K562 (cell line): ENCODE results near the gene ANKRD44. TPM values are rescaled to one million over a fixed set of nuclear protein-coding genes. Genes with fewer than 3 reads are reported as not detected.

Experiments
- ATAC-seq: fragments of 200-7000 bp; cut with Tn5 transposase; 3 replicates; pipeline ENCODE4 v1.9.1; 2020; ENCODE audit warnings: moderate library complexity
- BruUV-seq: library from RNA; stranded (reverse); fragments of 400-500 nt; replicated peaks from 2 replicates; lab custom pipeline; 2021; lab: Mats Ljungman, UMichigan
- CTCF ChIA-PET: fragments of 300-600 bp; formaldehyde crosslinking; extraction: SDS; loops from one replicate; lab custom pipeline; 2021; ENCODE audit warnings: low intra/inter-chr PET ratio; lab: Yijun Ruan, JAX
- POLR2A ChIA-PET: fragments of 300-600, 350-650 bp; sonication (Branson Sonifier 250); formaldehyde crosslinking; extraction: SDS; loops from one replicate; lab custom pipeline; 2021; ENCODE audit warnings: antibody characterized with exemption, inconsistent platforms; lab: Yijun Ruan, JAX
- DNase-seq, 4 experiments: peaks; one replicate each; pipeline versions ENCODE4 v3.0.0 to v3.0.0-alpha.2; 2011 to 2018; ENCODE audit warnings: low spot score in 3 of 4, mixed read lengths in 3 of 4; ENCODE audit errors: extremely low read depth in 1 of 4
- FAIRE-seq: peaks from 2 replicates; lab custom pipeline; 2011; peaks lifted over from hg19 to GRCh38; lab: Jason Lieb, UNC
- H2AFZ ChIP-seq: 2 replicates; pipeline ENCODE4 v1.6.0; 2011; ENCODE audit warnings: low read depth, low read length, control low read depth, inconsistent platforms
- H3K27ac ChIP-seq: fragments of 200-600 bp; 3 replicates; pipeline ENCODE4 v1.8.0; 2011; ENCODE audit warnings: low read depth, mild to moderate bottlenecking, control low read depth, inconsistent platforms, low read length, moderate library complexity, mixed read lengths; ENCODE audit errors: extremely low read depth
- H3K27me3 ChIP-seq, 2 experiments: fragments of 300-600 bp in 1 of 2; 2 replicates in 1 of 2; 3 replicates in 1 of 2; pipeline versions ENCODE4 v1.6.0 to v1.8.0; 2011; ENCODE audit warnings: inconsistent platforms in 2 of 2, low read length in 2 of 2, mild to moderate bottlenecking in 1 of 2, mixed read lengths in 1 of 2, moderate library complexity in 1 of 2; ENCODE audit not compliant: control insufficient read depth in 2 of 2, insufficient read depth in 2 of 2
- H3K36me3 ChIP-seq: fragments of 300-600 bp; 3 replicates; pipeline ENCODE4 v1.8.0; 2011; ENCODE audit warnings: mild to moderate bottlenecking, low read length, inconsistent platforms; ENCODE audit not compliant: control insufficient read depth, insufficient read depth
- H3K4me1 ChIP-seq, 2 experiments: fragments of 200-600 bp in 1 of 2; replicated peaks in 1 of 2; 2 replicates in 1 of 2; 3 replicates in 1 of 2; pipeline versions ENCODE4 v1.5.1 to v1.8.0; 2011; ENCODE audit warnings: inconsistent platforms in 2 of 2, low read length in 2 of 2, mild to moderate bottlenecking in 1 of 2, mixed read lengths in 1 of 2, moderate library complexity in 1 of 2; ENCODE audit not compliant: control insufficient read depth in 2 of 2, insufficient read depth in 2 of 2
- H3K4me2 ChIP-seq: 2 replicates; pipeline ENCODE4 v1.6.1; 2011; ENCODE audit warnings: low read length, control low read depth, inconsistent platforms, mixed read lengths; ENCODE audit not compliant: insufficient read depth
- H3K4me3 ChIP-seq: fragments of 200-600 bp; sonication (generic), shearing (Covaris generic); 2 replicates; pipeline ENCODE4 v1.5.1; 2016; ENCODE audit warnings: control low read depth, inconsistent platforms
- H3K79me2 ChIP-seq: fragments of 200-600 bp; 3 replicates; pipeline ENCODE4 v1.8.0; 2011; ENCODE audit warnings: low read length, inconsistent platforms; ENCODE audit not compliant: control insufficient read depth, insufficient read depth
- H3K9ac ChIP-seq, 2 experiments: 2 replicates each; pipeline versions ENCODE4 v1.6.0 to v1.6.1; 2011; ENCODE audit warnings: low read depth in 2 of 2, low read length in 2 of 2, control low read depth in 1 of 2, inconsistent platforms in 1 of 2, mild to moderate bottlenecking in 1 of 2, mixed read lengths in 1 of 2; ENCODE audit not compliant: insufficient read depth in 1 of 2
- H3K9me1 ChIP-seq: one replicate; pipeline ENCODE4 v1.6.0; 2011; ENCODE audit warnings: inconsistent platforms, mild to moderate bottlenecking, low read length, moderate library complexity; ENCODE audit not compliant: control insufficient read depth, insufficient read depth
- H3K9me3 ChIP-seq: replicated peaks from 2 replicates; pipeline ENCODE4 v1.5.1; 2011; ENCODE audit warnings: low read depth, low read length, inconsistent platforms; ENCODE audit not compliant: control insufficient read depth, insufficient read depth
- H4K20me1 ChIP-seq: replicated peaks from 2 replicates; pipeline ENCODE4 v1.6.1; 2011; ENCODE audit warnings: low read length, inconsistent platforms, mixed read lengths; ENCODE audit not compliant: control insufficient read depth, insufficient read depth
- C11orf30 ChIP-seq: fragments of 450-650 bp; IDR thresholded peaks from 2 replicates; pipeline ENCODE4 v1.6.1; 2016; ENCODE audit warnings: low read depth, mild to moderate bottlenecking
- HMG20B ChIP-seq: fragments of 250-450 bp; sonication (Bioruptor Pico); IDR thresholded peaks from 2 replicates; pipeline ENCODE4 v1.5.0; 2021; ENCODE audit warnings: mild to moderate bottlenecking
- NCOA6 ChIP-seq: fragments of 450-650 bp; IDR thresholded peaks from 2 replicates; pipeline ENCODE4 v1.6.1; 2017; ENCODE audit warnings: mild to moderate bottlenecking
- PURB ChIP-seq: sonication (generic); formaldehyde crosslinking; IDR thresholded peaks from 2 replicates; pipeline ENCODE4 v1.9.0; 2021; ENCODE audit warnings: low read depth, mild to moderate bottlenecking, missing genetic modification reagents
- RBM14 ChIP-seq: fragments of 200-400 bp; formaldehyde crosslinking; IDR thresholded peaks from 2 replicates; pipeline ENCODE4 v1.6.1; 2018; ENCODE audit warnings: low read depth, mild to moderate bottlenecking, low read length, moderate library complexity, borderline replicate concordance; ENCODE audit not compliant: insufficient read depth
- RBM22 ChIP-seq: fragments of 200-400 bp; formaldehyde crosslinking; IDR thresholded peaks from 2 replicates; pipeline ENCODE4 v1.6.1; 2018; ENCODE audit warnings: low read length, low read depth; ENCODE audit not compliant: poor library complexity, severe bottlenecking
- SIRT6 ChIP-seq: IDR thresholded peaks from one replicate; pipeline ENCODE4 v1.6.1; 2012; ENCODE audit warnings: low read depth, mild to moderate bottlenecking, control low read depth, inconsistent platforms, low read length, moderate library complexity
- ZNF695 ChIP-seq: fragments of 450-650 bp; formaldehyde crosslinking; IDR thresholded peaks from 2 replicates; pipeline ENCODE4 v1.4.0; 2020; ENCODE audit warnings: mild to moderate bottlenecking, moderate library complexity
- WGBS: fragments of 100-300 bp; shearing (Covaris generic); methylation state at CpG from one replicate; pipeline ENCODE4 v1.1.6; 2016; ENCODE audit warnings: low coverage, mixed read lengths; ENCODE audit not compliant: insufficient coverage; ENCODE audit errors: missing lambda C conversion rate; 5-methylcytosine and 5-hydroxymethylcytosine counted together
- in situ Hi-C: fragments of 300-500 bp; cut with MboI; formaldehyde crosslinking; loops from 4 replicates; pipeline ENCODE4 v1.15.0; 2018; ENCODE audit warnings: inconsistent platforms, mixed read lengths
- intact Hi-C: fragments of 100-400 bp; cut with micrococcal nuclease; formaldehyde crosslinking; loops from 2 replicates; pipeline ENCODE4 v1.14.2; 2022
- polyA plus RNA-seq, 8 experiments: library from polyadenylated mRNA; depleted of rRNA in 4 of 8; stranded (reverse) in 5 of 8; unstranded in 3 of 8; fragments of >200 nt; fragmentation: Nextera tagmentation in 2 of 8; fragmentation: Illumina TruSeq in 1 of 8; extraction: Ambion mirVana in 2 of 8; extraction: Trizol in 1 of 8; gene quantifications; 2 replicates each; pipeline versions ENCODE4 v1.2.1 to v1.2.3, GENCODE V29; 2011 to 2014; ENCODE audit warnings: inconsistent platforms in 1 of 8, missing spikeins in 1 of 8
- total RNA-seq, 7 experiments: library from RNA; depleted of rRNA in 6 of 7; stranded (reverse); fragments of >200 nt in 6 of 7; fragmentation: Illumina TruSeq in 2 of 7; extraction: Trizol in 2 of 7; gene quantifications; 2 replicates each; pipeline versions ENCODE4 v1.2.1 to v1.2.3, GENCODE V29; 2011 to 2021; ENCODE audit warnings: low replicate concordance in 1 of 7
- TF ChIP-seq, protein P1 (sequence below): sonication (generic); formaldehyde crosslinking; IDR thresholded peaks from 2 replicates; pipeline ENCODE4 v1.8.1; 2023; ENCODE audit warnings: mild to moderate bottlenecking, missing genetic modification reagents
- TF ChIP-seq, protein P2 (sequence below): fragments of 250-450 bp; sonication (Bioruptor Pico); IDR thresholded peaks from 2 replicates; pipeline ENCODE4 v1.8.0; 2022; ENCODE audit warnings: inconsistent platforms
- TF ChIP-seq, protein P3 (sequence below), 2 experiments: IDR thresholded peaks; 2 replicates each; pipeline ENCODE4 v1.6.1; 2011; ENCODE audit warnings: borderline replicate concordance in 1 of 2, control low read depth in 1 of 2, low read depth in 1 of 2, low read length in 1 of 2, mild to moderate bottlenecking in 1 of 2, mixed read lengths in 1 of 2, moderate library complexity in 1 of 2; ENCODE audit not compliant: insufficient read depth in 1 of 2, insufficient read length in 1 of 2, poor library complexity in 1 of 2, severe bottlenecking in 1 of 2; ENCODE audit errors: extremely low read depth in 1 of 2
- TF ChIP-seq, protein P4 (sequence below): fragments of 450-650 bp; IDR thresholded peaks from 2 replicates; pipeline ENCODE4 v1.6.1; 2018; ENCODE audit not compliant: partially characterized antibody

Gene ANKRD44
- total and polyA plus RNA-seq, 9 of the 15 experiments (the other 6 are each of a cell fraction or from before 2014, with no cell fraction given): 0.03 to 0.64 (median 0.07) TPM; not detected in 3

DNA sequence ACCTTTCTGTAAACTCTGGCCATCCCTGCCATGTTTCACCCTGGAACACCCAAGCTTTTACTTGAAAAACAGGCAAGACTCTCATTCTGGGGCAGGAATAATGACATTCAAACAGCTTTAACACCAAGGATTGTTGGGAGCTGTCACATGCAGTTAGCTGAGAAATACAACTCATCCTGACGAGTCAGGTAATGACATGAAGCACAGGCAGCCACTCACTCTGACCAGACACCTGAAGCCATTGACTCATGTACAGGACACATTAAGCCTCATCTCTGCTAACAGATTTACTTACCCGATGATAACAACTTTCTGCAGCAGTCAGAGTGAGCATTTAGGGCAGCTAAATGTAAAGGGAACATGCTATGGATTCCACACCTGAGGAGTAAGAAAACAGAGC, 220.9 kb downstream of the ANKRD44 start:
- Histone ChIP-seq H3K79me2 (no peaks in the 10 kb centered on the region), H3K27ac (no peak overlapping the region), H4K20me1 (no peaks in the 10 kb centered on the region), H2AFZ (no peak overlapping the region), H3K9ac (no peak overlapping the region), H3K9me3 (no peaks in the 10 kb centered on the region), H3K9me1 (no peaks in the 10 kb centered on the region), H3K4me1 (no peaks in the 10 kb centered on the region), H3K36me3 (no peaks in the 10 kb centered on the region), H3K4me3 (no peak overlapping the region), H3K4me2 (no peak overlapping the region), H3K27me3 (peaks cover 0 to 5% of the 10 kb centered on the region in 2 experiments; a peak in 1 of 5 replicates)
- DNase-seq: no peak
- in situ Hi-C loops (no loop called here), intact Hi-C loops (no loop called here)
- no peak for ATAC-seq
- ChIA-PET CTCF (no interaction called here), POLR2A (no interaction called here)
- no TSS peak for BruUV-seq
- no peak for FAIRE-seq
- 0% methylated on average over 1 of the region's 2 CpGs for WGBS
- TF ChIP-seq ZNF695 (CRISPR knock-in tag): no peak
- no peak for TF ChIP-seq RBM14
- TF ChIP-seq PURB (CRISPR knock-in tag): no peak
- TF ChIP-seq, protein P1, sequence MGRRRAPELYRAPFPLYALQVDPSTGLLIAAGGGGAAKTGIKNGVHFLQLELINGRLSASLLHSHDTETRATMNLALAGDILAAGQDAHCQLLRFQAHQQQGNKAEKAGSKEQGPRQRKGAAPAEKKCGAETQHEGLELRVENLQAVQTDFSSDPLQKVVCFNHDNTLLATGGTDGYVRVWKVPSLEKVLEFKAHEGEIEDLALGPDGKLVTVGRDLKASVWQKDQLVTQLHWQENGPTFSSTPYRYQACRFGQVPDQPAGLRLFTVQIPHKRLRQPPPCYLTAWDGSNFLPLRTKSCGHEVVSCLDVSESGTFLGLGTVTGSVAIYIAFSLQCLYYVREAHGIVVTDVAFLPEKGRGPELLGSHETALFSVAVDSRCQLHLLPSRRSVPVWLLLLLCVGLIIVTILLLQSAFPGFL (CRISPR knock-in tag): no peak
- TF ChIP-seq, protein P2, sequence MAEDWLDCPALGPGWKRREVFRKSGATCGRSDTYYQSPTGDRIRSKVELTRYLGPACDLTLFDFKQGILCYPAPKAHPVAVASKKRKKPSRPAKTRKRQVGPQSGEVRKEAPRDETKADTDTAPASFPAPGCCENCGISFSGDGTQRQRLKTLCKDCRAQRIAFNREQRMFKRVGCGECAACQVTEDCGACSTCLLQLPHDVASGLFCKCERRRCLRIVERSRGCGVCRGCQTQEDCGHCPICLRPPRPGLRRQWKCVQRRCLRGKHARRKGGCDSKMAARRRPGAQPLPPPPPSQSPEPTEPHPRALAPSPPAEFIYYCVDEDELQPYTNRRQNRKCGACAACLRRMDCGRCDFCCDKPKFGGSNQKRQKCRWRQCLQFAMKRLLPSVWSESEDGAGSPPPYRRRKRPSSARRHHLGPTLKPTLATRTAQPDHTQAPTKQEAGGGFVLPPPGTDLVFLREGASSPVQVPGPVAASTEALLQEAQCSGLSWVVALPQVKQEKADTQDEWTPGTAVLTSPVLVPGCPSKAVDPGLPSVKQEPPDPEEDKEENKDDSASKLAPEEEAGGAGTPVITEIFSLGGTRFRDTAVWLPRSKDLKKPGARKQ: no peak
- no peak for TF ChIP-seq SIRT6
- no peak for TF ChIP-seq C11orf30
- TF ChIP-seq, protein P3, sequence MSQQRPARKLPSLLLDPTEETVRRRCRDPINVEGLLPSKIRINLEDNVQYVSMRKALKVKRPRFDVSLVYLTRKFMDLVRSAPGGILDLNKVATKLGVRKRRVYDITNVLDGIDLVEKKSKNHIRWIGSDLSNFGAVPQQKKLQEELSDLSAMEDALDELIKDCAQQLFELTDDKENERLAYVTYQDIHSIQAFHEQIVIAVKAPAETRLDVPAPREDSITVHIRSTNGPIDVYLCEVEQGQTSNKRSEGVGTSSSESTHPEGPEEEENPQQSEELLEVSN (IDR thresholded peaks at IDR 0.05; ENCODE audit: borderline replicate concordance in 1 of 2, extremely low read depth in 1 of 2, insufficient read depth in 1 of 2, insufficient read length in 1 of 2, low read depth in 1 of 2, low read length in 1 of 2, poor library complexity in 1 of 2, severe bottlenecking in 1 of 2): no peak
- TF ChIP-seq HMG20B: no peak
- TF ChIP-seq, protein P4, sequence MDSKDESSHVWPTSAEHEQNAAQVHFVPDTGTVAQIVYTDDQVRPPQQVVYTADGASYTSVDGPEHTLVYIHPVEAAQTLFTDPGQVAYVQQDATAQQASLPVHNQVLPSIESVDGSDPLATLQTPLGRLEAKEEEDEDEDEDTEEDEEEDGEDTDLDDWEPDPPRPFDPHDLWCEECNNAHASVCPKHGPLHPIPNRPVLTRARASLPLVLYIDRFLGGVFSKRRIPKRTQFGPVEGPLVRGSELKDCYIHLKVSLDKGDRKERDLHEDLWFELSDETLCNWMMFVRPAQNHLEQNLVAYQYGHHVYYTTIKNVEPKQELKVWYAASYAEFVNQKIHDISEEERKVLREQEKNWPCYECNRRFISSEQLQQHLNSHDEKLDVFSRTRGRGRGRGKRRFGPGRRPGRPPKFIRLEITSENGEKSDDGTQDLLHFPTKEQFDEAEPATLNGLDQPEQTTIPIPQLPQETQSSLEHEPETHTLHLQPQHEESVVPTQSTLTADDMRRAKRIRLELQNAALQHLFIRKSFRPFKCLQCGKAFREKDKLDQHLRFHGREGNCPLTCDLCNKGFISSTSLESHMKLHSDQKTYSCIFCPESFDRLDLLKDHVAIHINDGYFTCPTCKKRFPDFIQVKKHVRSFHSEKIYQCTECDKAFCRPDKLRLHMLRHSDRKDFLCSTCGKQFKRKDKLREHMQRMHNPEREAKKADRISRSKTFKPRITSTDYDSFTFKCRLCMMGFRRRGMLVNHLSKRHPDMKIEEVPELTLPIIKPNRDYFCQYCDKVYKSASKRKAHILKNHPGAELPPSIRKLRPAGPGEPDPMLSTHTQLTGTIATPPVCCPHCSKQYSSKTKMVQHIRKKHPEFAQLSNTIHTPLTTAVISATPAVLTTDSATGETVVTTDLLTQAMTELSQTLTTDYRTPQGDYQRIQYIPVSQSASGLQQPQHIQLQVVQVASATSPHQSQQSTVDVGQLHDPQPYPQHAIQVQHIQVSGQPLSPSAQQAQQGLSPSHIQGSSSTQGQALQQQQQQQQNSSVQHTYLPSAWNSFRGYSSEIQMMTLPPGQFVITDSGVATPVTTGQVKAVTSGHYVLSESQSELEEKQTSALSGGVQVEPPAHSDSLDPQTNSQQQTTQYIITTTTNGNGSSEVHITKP: no peak
- TF ChIP-seq RBM22: no peak
- no peak for TF ChIP-seq NCOA6
